HG02885 (cell line): ENCODE measurements around the gene FOXD1.
"Not testable (repeated sequence)": the region's sequence is repeated elsewhere in the genome, so short reads cannot be mapped to it uniquely, and the experiment has no call there.

Source experiments
- ATAC-seq: cut with Tn5 transposase; IDR thresholded peaks from one replicate; pipeline ENCODE4 v1.9.1; 2021; ENCODE audit warnings: mild to moderate bottlenecking; ENCODE audit not compliant: unreplicated experiment, poor library complexity

Gene FOXD1

DNA sequence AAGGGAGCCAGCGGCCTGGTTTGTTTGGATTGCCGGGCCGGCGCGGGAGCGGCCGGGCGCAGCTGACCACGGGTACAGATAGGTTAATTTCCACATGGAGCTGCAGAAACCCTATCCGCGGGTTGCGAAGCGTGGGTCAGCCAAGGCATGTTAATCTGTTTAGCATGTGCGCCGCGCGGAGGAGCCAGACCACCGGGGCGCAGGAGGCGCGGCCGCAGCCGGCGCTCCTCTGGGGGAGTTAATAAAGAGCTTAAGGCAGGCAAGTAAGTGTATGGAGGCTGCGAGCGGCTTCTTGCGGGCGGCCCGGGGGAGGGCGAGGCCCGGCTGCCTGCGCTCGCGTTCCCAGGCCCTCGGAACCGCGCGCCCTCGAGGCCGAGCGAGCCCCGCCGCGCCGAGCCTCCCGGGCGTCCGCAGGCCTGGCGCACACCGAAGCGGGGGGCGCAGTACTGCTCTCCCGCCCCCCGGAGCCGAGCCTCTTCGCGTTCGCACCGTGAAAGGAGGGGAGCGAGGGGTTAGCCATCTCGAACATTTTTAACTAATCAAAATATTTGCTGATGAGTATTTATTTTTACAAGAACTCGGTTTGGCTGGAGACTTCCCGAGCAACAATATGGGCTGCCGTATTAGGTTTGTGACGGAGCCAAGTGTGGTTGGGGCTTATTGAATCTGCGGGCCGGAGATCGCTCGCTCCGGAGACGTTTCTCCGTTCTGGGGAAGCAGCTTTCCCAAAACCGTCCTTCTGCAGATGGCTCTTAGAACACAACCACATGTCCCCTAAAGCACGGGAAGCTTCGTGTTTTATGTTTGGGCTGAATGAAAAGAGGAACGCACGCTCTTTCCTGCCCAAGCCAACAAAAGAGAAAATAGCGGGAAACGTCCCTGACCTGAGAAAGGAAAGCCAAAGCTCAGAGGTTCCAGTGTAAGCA is 28.8 kb downstream of the FOXD1 start:
- ATAC-seq: no peak

DNA sequence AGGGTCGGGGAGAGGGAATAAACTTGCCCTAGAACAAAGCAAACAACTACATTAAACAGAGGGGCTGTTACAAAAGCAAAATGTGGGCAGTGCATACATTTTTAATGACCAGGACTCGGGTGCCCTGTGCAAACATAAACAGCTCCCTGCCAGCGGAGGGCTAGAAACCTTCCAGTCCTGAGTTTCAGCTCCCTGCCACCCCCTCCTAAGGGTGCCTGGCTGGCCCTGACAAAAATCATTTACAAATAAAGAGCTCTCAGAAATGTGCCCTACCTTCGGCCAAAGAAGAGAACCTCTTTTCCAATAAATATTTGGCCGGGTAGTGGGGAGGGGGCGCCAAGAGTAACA is 29.5 kb downstream of the FOXD1 start:
- ATAC-seq: no peak

DNA sequence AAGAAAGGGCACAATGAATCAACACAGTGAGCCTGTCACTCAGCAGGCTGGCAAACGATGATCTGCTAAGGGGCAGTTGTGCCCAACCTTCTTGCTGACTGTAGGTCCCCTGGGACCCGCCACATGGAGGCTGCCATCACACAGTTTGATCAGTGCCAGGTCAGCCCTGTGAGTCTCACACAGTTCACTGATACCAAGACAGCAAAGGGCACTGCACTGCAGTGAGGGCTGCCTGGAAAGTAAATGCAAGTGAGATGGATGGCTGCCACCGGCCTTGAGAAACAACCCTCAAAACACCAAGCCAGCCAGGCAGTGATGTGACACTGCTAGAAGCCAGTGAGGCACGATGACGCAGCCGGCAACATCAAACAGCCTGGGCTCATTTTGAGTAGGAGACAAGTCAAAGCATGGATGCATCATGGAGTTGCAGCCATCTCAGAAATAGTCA is 30.3 kb downstream of the FOXD1 start:
- ATAC-seq: no peak

DNA sequence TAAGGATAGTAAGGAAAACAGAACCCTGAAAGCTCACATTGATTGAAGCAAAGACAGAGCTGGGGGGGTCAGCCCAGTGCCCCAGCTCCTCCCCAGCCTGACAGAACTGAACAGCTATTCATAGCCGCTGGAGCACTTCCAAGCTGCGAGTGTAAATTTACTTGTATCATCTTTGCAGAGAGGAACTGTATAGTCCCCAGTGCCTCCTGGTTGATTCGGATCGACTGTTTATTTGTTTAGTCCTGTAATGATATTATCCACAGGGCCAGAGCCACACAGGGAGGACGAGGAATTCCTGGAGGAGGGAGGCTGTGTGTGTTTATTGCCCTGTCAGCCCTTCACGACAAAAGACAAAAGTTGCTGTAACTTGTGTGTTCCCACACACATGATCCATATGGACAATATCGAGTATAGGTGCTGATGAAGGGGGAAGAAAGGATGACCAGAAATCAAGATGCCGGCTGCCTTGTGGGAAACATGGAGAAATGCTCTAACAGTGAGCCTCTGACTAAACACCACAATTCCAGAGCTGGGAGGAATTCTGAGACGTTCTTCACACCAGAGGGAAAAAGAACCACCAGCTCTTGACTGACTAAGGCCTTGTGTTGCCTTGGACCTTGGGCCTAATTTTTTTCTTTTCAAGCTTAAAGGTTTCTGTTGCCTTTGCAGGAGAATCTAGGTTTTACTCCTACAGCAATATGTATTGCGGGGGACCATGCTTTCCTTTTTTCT is 31.1 kb downstream of the FOXD1 start:
- ATAC-seq: no peak

DNA sequence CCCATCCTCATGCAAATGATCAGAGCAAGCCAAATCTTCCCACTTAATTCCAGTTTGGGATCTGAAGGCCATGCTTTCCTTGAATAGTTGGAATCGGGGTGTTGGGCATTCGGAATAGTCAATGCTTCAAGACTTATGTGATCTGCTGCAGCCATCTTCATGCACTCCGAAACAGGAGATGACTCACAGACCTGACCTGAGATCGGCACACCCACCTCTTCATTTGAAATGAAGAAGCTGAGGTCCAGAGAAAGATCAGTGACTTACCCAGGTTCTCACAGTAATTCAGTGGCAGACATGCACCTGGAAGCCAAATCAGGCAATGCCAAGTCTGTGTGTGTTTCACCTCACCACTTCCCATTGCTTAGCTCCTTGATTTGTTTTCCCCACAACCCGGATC is 33.0 kb downstream of the FOXD1 start:
- ATAC-seq: no peak

DNA sequence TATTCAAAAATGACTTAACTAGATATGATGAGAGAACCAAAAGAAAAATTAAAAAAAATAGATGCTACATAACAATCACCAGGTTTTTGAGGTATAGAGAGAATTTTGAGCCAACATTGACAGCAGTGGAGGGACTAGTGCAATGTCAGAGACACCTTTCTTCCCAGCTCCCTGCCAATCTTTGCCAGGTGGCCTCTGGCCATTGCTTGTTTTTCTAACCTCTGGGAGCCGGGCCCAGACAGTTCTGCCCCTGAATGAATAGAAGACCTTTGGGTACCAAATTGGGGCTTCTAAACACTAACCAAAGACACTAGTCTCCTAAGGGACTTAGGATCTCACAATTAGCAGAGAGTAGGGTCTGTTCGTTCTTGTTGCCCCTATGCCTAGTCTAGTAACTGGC is 33.4 kb downstream of the FOXD1 start:
- no peak for ATAC-seq

DNA sequence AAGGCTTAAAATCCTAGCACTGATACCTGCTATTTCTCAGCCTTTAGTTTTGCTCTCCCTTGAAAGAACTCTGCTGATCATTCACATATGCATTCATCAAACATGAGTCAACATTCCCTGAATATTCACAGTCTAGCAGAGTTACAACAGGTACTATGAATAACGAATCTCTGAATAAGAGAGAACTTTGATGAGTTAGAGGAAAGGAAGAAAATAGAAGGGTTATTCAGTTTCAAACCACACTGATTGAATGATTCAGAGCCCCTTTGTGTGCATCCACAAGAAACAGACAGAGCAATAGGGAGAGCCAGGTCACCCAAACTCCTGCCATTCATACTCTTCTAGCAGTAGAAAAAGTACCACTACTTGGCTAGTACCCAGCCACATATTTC is 36.0 kb downstream of the FOXD1 start:
- no peak for ATAC-seq

DNA sequence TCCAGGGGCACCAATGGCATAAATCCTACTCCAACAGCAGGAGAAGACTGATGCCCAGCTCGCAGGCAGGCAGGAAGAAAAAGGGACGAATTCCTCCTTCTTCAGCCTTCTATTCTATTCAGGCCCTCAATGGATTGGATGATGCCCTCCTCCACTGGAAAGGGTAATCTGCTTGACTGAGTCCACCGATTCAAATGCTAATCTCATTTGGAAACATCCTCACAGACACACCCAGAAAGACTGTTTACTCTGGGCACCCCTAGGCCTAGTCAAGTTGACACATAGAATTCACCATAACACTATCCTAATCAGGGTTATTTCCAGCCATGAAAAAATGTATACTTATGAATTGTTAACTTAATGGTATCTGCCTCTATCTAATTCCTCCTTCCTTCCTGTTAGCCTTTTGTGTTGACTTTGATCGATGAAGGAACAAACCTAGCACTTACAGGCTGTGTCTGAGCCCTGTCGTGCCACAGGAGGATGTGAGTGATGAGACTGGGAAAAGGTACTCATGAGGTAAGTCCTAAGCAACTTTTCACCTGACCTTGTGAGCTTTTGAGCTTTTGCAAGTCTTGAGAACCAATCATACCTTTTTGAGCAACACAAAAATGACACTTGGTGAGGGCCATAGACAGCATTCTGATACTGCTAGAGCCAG is 36.5 kb downstream of the FOXD1 start:
- no peak for ATAC-seq

DNA sequence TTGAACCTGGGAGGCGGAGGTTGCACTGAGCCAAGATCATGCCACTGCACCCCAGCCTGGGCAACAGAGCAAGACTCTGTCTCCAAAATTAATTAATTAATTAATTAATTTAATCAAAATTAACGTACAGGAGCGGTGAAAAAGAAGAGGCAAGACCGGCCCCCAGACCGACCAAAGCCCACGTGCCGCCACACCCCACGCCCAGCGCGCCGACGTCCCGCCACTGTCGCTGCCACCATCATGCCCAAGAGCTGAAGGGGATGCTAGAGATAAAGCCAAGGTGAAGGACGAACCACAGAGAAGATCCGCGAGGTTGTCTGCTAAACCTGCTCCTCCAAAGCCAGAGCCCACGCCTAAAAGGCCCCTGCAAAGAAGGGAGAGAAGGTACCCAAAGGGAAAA is 38.6 kb downstream of the FOXD1 start:
- ATAC-seq: not testable (repeated sequence)

DNA sequence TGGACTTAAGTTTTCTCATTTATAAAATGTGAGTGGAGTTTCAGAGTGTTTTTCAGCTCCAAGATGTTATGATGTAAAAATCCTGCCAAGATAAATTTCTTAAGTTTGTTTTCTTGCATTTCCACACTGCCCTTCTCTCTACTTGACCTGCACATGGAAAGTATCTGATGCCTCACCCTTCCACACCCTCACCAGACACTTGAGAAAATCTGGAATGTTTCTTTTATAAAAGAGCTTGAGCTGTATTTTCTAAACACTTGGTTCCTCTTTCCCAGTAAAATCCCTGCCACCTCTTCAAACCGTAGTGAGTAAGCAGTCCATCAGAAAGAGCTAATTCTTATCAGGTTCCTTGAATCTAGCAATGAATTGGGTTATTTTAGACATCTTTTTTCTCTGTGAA is 42.9 kb downstream of the FOXD1 start:
- no peak for ATAC-seq

DNA sequence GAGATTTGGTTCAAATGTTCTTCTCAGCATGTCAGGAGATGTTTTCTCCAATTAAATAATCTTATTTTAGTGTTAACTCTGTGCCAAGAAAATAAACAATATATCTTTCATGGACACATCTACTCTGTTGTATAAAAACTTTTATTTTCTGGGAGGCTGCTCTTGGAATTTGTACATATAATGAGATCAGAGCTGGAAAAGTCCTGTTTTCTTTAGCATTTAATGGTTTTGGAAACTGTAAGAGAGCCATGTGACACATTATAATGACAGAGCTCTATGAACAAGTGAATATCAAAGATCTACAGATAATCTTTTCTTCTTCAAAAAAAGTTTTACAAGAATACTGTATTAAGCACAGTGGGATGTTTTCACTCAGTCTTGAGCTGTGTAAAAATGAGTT is 48.8 kb downstream of the FOXD1 start:
- ATAC-seq: no peak
